ENCODE results near the gene TMEM53.

DNA sequence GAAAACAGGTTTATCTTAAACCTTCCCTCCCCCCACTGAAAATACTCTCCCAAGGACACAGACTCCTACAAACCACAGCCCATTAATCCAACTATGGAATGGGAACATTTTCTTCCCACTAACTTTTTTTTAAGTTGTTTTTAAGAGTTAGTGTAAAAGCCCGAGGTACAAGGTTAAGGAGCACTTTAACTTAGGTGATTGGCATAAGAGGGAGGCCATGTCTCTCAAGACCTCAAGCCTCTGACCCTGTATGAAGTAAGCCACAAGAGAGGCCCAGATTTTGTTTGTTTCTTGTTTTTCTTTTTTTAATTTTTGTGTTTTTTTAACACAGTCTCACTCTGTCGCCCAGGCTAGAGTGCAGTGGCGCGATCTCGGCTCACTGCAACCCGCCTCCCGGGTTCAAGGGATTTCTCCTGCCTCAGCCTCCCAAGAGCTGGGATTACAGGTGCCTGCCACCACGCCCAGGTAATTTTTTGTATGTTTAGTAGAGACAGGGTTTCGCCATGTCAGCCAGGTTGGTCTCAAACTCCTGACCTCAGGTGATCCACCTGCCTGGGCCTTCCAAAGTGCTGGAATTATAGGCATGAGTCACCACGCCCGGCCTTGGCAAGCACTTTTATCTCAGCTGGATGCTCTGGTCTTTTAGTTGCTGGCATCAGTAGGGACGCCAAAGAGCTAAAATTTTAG, 14.6 kb upstream of the TMEM53 start:
- TF ChIP-seq CTCF (IDR thresholded peaks at IDR 0.05) (no peak), POLR2A (IDR thresholded peaks at IDR 0.05) (no peak), POLR2AphosphoS5 (IDR thresholded peaks at IDR 0.05) (no peak)

All from breast epithelium (tissue), 3 donors.